ENCODE results near the gene PCBP3. TPM values are rescaled to one million over a fixed set of nuclear protein-coding genes. Genes with fewer than 3 reads are reported as not detected.

The PCBP3 gene
- total RNA-seq, 2 experiments from 2014 or later, result 3.4 to 3.8 TPM

GRCh38 chr21:45871616-45872236 lies 228.2 kb downstream of the PCBP3 start:
- CTCF ChIA-PET, result no interaction called here
- DNase-seq (peak in 1 of 14 experiments; percentile 22), ATAC-seq (ENCODE audit: poor library complexity) (no peak)
- no peaks in the 10 kb centered on the region for H3K36me3 ChIP-seq (ENCODE audit: insufficient read depth, low read length)
- no peak for TF ChIP-seq CTCF (IDR thresholded peaks at IDR 0.05)
- no peaks in the 10 kb centered on the region for H3K27me3 Mint-ChIP-seq
- intact Hi-C loops (cut with DNase I, micrococcal nuclease), result no loop called here
- H3K4me1 Mint-ChIP-seq (ENCODE audit: low read depth), result peaks cover 9% of the 10 kb centered on the region
- peaks cover 3% of the 10 kb centered on the region for H3K4me1 ChIP-seq (ENCODE audit: insufficient read depth, low read length)
- H3K27ac Mint-ChIP-seq, result no peak overlapping the region
- H3K36me3 Mint-ChIP-seq (ENCODE audit: low read depth), result no peaks in the 10 kb centered on the region
- no peak overlapping the region for H3K4me3 Mint-ChIP-seq
- no peaks in the 10 kb centered on the region for H3K9me3 Mint-ChIP-seq
- POLR2A ChIA-PET, result no interaction called here
- no peak overlapping the region for H3K4me3 ChIP-seq (ENCODE audit: low read length)
- no peak overlapping the region for H3K27ac ChIP-seq (ENCODE audit: low read depth in 1 of 2, low read length in 2 of 2)
- no peaks in the 10 kb centered on the region for H3K27me3 ChIP-seq (ENCODE audit: control insufficient read depth in 1 of 2, insufficient read depth in 2 of 2, low read length in 2 of 2)
- H3K9me3 ChIP-seq (ENCODE audit: control insufficient read depth in 1 of 2, insufficient read depth in 1 of 2, low read length in 2 of 2), result peaks cover 0 to 4% of the 10 kb centered on the region in 2 experiments

GRCh38 chr21:45872471-45872870 lies 228.9 kb downstream of the PCBP3 start:
- H3K4me3 ChIP-seq (ENCODE audit: low read length), result no peak overlapping the region
- POLR2A ChIA-PET, result no interaction called here
- H3K36me3 Mint-ChIP-seq (ENCODE audit: low read depth), result no peaks in the 10 kb centered on the region
- peaks cover 0 to 4% of the 10 kb centered on the region in 2 experiments for H3K9me3 ChIP-seq (ENCODE audit: control insufficient read depth in 1 of 2, insufficient read depth in 1 of 2, low read length in 2 of 2)
- no peaks in the 10 kb centered on the region for H3K36me3 ChIP-seq (ENCODE audit: insufficient read depth, low read length)
- DNase-seq, result peak in 1 of 14 experiments; percentile 12
- H3K4me3 Mint-ChIP-seq, result no peak overlapping the region
- peaks cover 9% of the 10 kb centered on the region for H3K4me1 Mint-ChIP-seq (ENCODE audit: low read depth)
- H3K4me1 ChIP-seq (ENCODE audit: insufficient read depth, low read length), result peaks cover 3% of the 10 kb centered on the region
- no peak overlapping the region for H3K27ac Mint-ChIP-seq
- no peaks in the 10 kb centered on the region for H3K27me3 ChIP-seq (ENCODE audit: control insufficient read depth in 1 of 2, insufficient read depth in 2 of 2, low read length in 2 of 2)
- H3K27me3 Mint-ChIP-seq, result no peaks in the 10 kb centered on the region
- intact Hi-C loops (cut with DNase I, micrococcal nuclease), result no loop called here
- no peak for ATAC-seq (ENCODE audit: poor library complexity)
- CTCF ChIA-PET, result no interaction called here
- TF ChIP-seq CTCF (IDR thresholded peaks at IDR 0.05), result no peak
- H3K27ac ChIP-seq (ENCODE audit: low read depth in 1 of 2, low read length in 2 of 2), result no peak overlapping the region
- no peaks in the 10 kb centered on the region for H3K9me3 Mint-ChIP-seq

GRCh38 chr21:45872902-45873301 lies 229.4 kb downstream of the PCBP3 start:
- peaks cover 0 to 4% of the 10 kb centered on the region in 2 experiments for H3K9me3 ChIP-seq (ENCODE audit: control insufficient read depth in 1 of 2, insufficient read depth in 1 of 2, low read length in 2 of 2)
- H3K27ac Mint-ChIP-seq, result no peak overlapping the region
- H3K27ac ChIP-seq (ENCODE audit: low read depth in 1 of 2, low read length in 2 of 2), result no peak overlapping the region
- intact Hi-C loops (cut with DNase I, micrococcal nuclease), result no loop called here
- TF ChIP-seq CTCF (IDR thresholded peaks at IDR 0.05), result no peak
- DNase-seq (peak in 1 of 14 experiments; percentile 8), ATAC-seq (ENCODE audit: poor library complexity) (no peak)
- H3K4me3 Mint-ChIP-seq, result no peak overlapping the region
- H3K4me1 ChIP-seq (ENCODE audit: insufficient read depth, low read length), result peaks cover 4% of the 10 kb centered on the region
- no peaks in the 10 kb centered on the region for H3K27me3 ChIP-seq (ENCODE audit: control insufficient read depth in 1 of 2, insufficient read depth in 2 of 2, low read length in 2 of 2)
- POLR2A ChIA-PET, result no interaction called here
- no peak overlapping the region for H3K4me3 ChIP-seq (ENCODE audit: low read length)
- CTCF ChIA-PET, result no interaction called here
- peaks cover 9% of the 10 kb centered on the region for H3K4me1 Mint-ChIP-seq (ENCODE audit: low read depth)
- H3K9me3 Mint-ChIP-seq, result no peaks in the 10 kb centered on the region
- no peaks in the 10 kb centered on the region for H3K27me3 Mint-ChIP-seq
- no peaks in the 10 kb centered on the region for H3K36me3 ChIP-seq (ENCODE audit: insufficient read depth, low read length)
- no peaks in the 10 kb centered on the region for H3K36me3 Mint-ChIP-seq (ENCODE audit: low read depth)

All from CD4-positive, alpha-beta T cell (primary cell).